H1 (cell line): ENCODE results near the gene PLCB2. TPM values are rescaled to one million over a fixed set of nuclear protein-coding genes. Genes with fewer than 3 reads are reported as not detected.
A peak's percentile ranks its signal among the peaks of the same experiment; 100 is the strongest.

Source experiments
- CTCF ChIA-PET: fragments of 300-600 bp; sonication (Branson Sonifier 250); formaldehyde crosslinking; loops from one replicate; lab custom pipeline; 2021; ENCODE audit not compliant: partially characterized antibody; lab: Charles Lee
- POLR2A ChIA-PET: fragments of 300-600 bp; sonication (Branson Sonifier 250); formaldehyde crosslinking; loops from one replicate; lab custom pipeline; 2021; ENCODE audit warnings: inconsistent platforms; ENCODE audit not compliant: partially characterized antibody; lab: Charles Lee
- DNase-seq, 2 experiments: peaks; one replicate each; pipeline versions ENCODE4 v3.0.0 to v3.0.0-alpha.2; 2010 to 2022; ENCODE audit warnings: low spot score in 2 of 2, low read depth in 1 of 2, mixed read lengths in 1 of 2
- FAIRE-seq: peaks from 2 replicates; lab custom pipeline; 2011; peaks lifted over from hg19 to GRCh38; lab: Jason Lieb, UNC
- H2AFZ ChIP-seq: 2 replicates; pipeline ENCODE4 v1.8.1; 2012; ENCODE audit warnings: low read length, inconsistent platforms
- H2AK5ac ChIP-seq: 2 replicates; pipeline ENCODE4 v1.6.1; 2013; ENCODE audit warnings: low read depth, low read length
- H2BK120ac ChIP-seq: replicated peaks from 2 replicates; pipeline ENCODE3; 2013; ENCODE audit warnings: low read depth, low read length, inconsistent platforms
- H2BK12ac ChIP-seq: 2 replicates; pipeline ENCODE4 v1.6.1; 2013; ENCODE audit warnings: low read depth, low read length
- H2BK15ac ChIP-seq: 2 replicates; pipeline ENCODE4 v1.6.1; 2013; ENCODE audit warnings: low read length
- H2BK20ac ChIP-seq: 2 replicates; pipeline ENCODE4 v1.6.1; 2013; ENCODE audit warnings: low read length
- H2BK5ac ChIP-seq: 2 replicates; pipeline ENCODE4 v1.6.1; 2013; ENCODE audit warnings: low read depth, low read length
- H3K14ac ChIP-seq: 2 replicates; pipeline ENCODE4 v1.6.1; 2013; ENCODE audit warnings: inconsistent platforms; ENCODE audit not compliant: insufficient read length
- H3K18ac ChIP-seq: 2 replicates; pipeline ENCODE4 v1.6.1; 2013; ENCODE audit warnings: low read length; ENCODE audit errors: extremely low read depth
- H3K23ac ChIP-seq: 2 replicates; pipeline ENCODE4 v1.6.1; 2013; ENCODE audit warnings: inconsistent platforms; ENCODE audit not compliant: insufficient read length
- H3K23me2 ChIP-seq: 2 replicates; pipeline ENCODE4 v1.6.1; 2013; ENCODE audit warnings: low read depth, low read length
- H3K27ac ChIP-seq: 2 replicates; pipeline ENCODE4 v1.6.1; 2011; ENCODE audit warnings: low read depth, low read length, inconsistent platforms
- H3K27me3 ChIP-seq, 4 experiments: replicated peaks in 1 of 4; 1 replicate in 1 of 4; 2 replicates in 3 of 4; pipeline versions ENCODE4 v1.6.1 to v1.8.1; 2011 to 2013; ENCODE audit warnings: low read length in 3 of 4, mild to moderate bottlenecking in 3 of 4, inconsistent platforms in 2 of 4, mixed read lengths in 2 of 4, moderate library complexity in 1 of 4; ENCODE audit not compliant: control insufficient read depth in 3 of 4, insufficient read depth in 3 of 4; ENCODE audit errors: extremely low read depth in 1 of 4
- H3K36me3 ChIP-seq, 4 experiments: 2 replicates each; pipeline versions ENCODE4 v1.6.1 to v1.8.1; 2011 to 2013; ENCODE audit warnings: mild to moderate bottlenecking in 4 of 4, low read length in 3 of 4, moderate library complexity in 2 of 4, control low read depth in 1 of 4, inconsistent platforms in 1 of 4; ENCODE audit not compliant: insufficient read depth in 4 of 4, control insufficient read depth in 2 of 4
- H3K4ac ChIP-seq: replicated peaks from 2 replicates; pipeline ENCODE3; 2013; ENCODE audit warnings: low read length, low read depth, mixed read lengths, inconsistent platforms; ENCODE audit not compliant: insufficient read length
- H3K4me1 ChIP-seq, 4 experiments: replicated peaks in 1 of 4; 1 replicate in 1 of 4; 2 replicates in 3 of 4; pipeline versions ENCODE4 v1.6.1 to v1.8.1; 2011 to 2013; ENCODE audit warnings: low read length in 3 of 4, inconsistent platforms in 2 of 4, mixed read lengths in 1 of 4; ENCODE audit not compliant: insufficient read depth in 4 of 4, control insufficient read depth in 3 of 4
- H3K4me2 ChIP-seq, 2 experiments: 2 replicates each; pipeline versions ENCODE4 v1.6.1 to v1.8.1; 2011 to 2013; ENCODE audit warnings: low read depth in 2 of 2, low read length in 2 of 2, control low read depth in 1 of 2, inconsistent platforms in 1 of 2, mild to moderate bottlenecking in 1 of 2; ENCODE audit not compliant: insufficient read depth in 1 of 2
- H3K4me3 ChIP-seq, 4 experiments: fragments of 200-600, 300-600 bp in 1 of 4; sonication (generic), shearing (Covaris generic), sonication (Bioruptor Twin) in 1 of 4; 2 replicates each; pipeline versions ENCODE4 v1.5.1 to v1.8.1; 2011 to 2016; ENCODE audit warnings: low read length in 4 of 4, low read depth in 3 of 4, control low read depth in 2 of 4, inconsistent platforms in 2 of 4, mild to moderate bottlenecking in 2 of 4, mixed read lengths in 1 of 4, moderate library complexity in 1 of 4; ENCODE audit not compliant: insufficient read depth in 2 of 4; ENCODE audit errors: extremely low read depth in 1 of 4
- H3K56ac ChIP-seq: replicated peaks from 2 replicates; pipeline ENCODE3; 2013; ENCODE audit warnings: low read depth, mild to moderate bottlenecking, mixed read lengths, low read length, inconsistent platforms; ENCODE audit not compliant: insufficient read length
- H3K79me1 ChIP-seq: 2 replicates; pipeline ENCODE4 v1.6.1; 2013; ENCODE audit warnings: low read depth, low read length, control low read depth
- H3K79me2 ChIP-seq, 2 experiments: 2 replicates each; pipeline versions ENCODE4 v1.6.1 to v1.8.1; 2012 to 2013; ENCODE audit warnings: low read length in 2 of 2, mild to moderate bottlenecking in 2 of 2, inconsistent platforms in 1 of 2; ENCODE audit not compliant: insufficient read depth in 2 of 2, control insufficient read depth in 1 of 2
- H3K9ac ChIP-seq, 4 experiments: replicated peaks in 1 of 4; 1 replicate in 1 of 4; 2 replicates in 3 of 4; pipeline versions ENCODE4 v1.6.1 to v1.8.1; 2011 to 2013; ENCODE audit warnings: low read depth in 3 of 4, low read length in 3 of 4, control low read depth in 2 of 4, mild to moderate bottlenecking in 2 of 4, moderate library complexity in 2 of 4, inconsistent platforms in 1 of 4; ENCODE audit errors: extremely low read depth in 1 of 4
- H3K9me3 ChIP-seq, 2 experiments: 2 replicates each; pipeline versions ENCODE4 v1.6.1 to v1.8.1; 2012 to 2013; ENCODE audit warnings: mild to moderate bottlenecking in 2 of 2, moderate library complexity in 2 of 2, control low read depth in 1 of 2, inconsistent platforms in 1 of 2, low read depth in 1 of 2, low read length in 1 of 2, mixed read lengths in 1 of 2; ENCODE audit not compliant: insufficient read depth in 2 of 2
- H4K20me1 ChIP-seq, 2 experiments: replicated peaks in 1 of 2; 2 replicates each; pipeline versions ENCODE3 to v1.8.1; 2011 to 2013; ENCODE audit warnings: inconsistent platforms in 2 of 2, low read length in 2 of 2, mild to moderate bottlenecking in 1 of 2; ENCODE audit not compliant: insufficient read depth in 2 of 2, control insufficient read depth in 1 of 2
- H4K5ac ChIP-seq: 2 replicates; pipeline ENCODE4 v1.6.1; 2013; ENCODE audit warnings: low read length, low read depth, mixed read lengths, inconsistent platforms; ENCODE audit not compliant: insufficient read length
- H4K8ac ChIP-seq: 2 replicates; pipeline ENCODE4 v1.8.0; 2013; ENCODE audit warnings: mild to moderate bottlenecking, moderate library complexity, low read length, inconsistent platforms; ENCODE audit not compliant: insufficient read depth; ENCODE audit errors: extremely low read depth
- H4K91ac ChIP-seq: replicated peaks from 2 replicates; pipeline ENCODE3; 2013; ENCODE audit warnings: low read length, mixed read lengths, inconsistent platforms; ENCODE audit not compliant: insufficient read length
- ATF3 ChIP-seq: IDR thresholded peaks from 2 replicates; pipeline ENCODE4 v1.6.1; 2011; ENCODE audit warnings: low read depth, mild to moderate bottlenecking, low read length; ENCODE audit not compliant: insufficient read depth
- BRCA1 ChIP-seq: IDR thresholded peaks from 2 replicates; pipeline ENCODE4 v1.6.1; 2012; ENCODE audit warnings: low read depth, low read length, improper control_type of control experiment
- CEBPB ChIP-seq: IDR thresholded peaks from 2 replicates; pipeline ENCODE4 v1.6.1; 2012; ENCODE audit warnings: low read depth, low read length
- CREB1 ChIP-seq: IDR thresholded peaks from 2 replicates; pipeline ENCODE4 v1.6.1; 2012; ENCODE audit warnings: inconsistent platforms
- POLR2A ChIP-seq, 2 experiments: IDR thresholded peaks; 1 replicate in 1 of 2; 2 replicates in 1 of 2; pipeline ENCODE4 v1.6.1; 2011; ENCODE audit warnings: low read depth in 2 of 2, low read length in 2 of 2, mild to moderate bottlenecking in 2 of 2; ENCODE audit errors: control extremely low read depth in 1 of 2
- RXRA ChIP-seq: IDR thresholded peaks from 2 replicates; pipeline ENCODE4 v1.6.1; 2011; ENCODE audit warnings: low read depth, mild to moderate bottlenecking, low read length, moderate library complexity; ENCODE audit not compliant: insufficient read depth
- WGBS, 2 experiments: shearing (Covaris generic) in 1 of 2; methylation state at CpG; one replicate each; pipeline versions ENCODE4 v1.1.6 to v1.1.7; 2013 to 2015; ENCODE audit warnings: low lambda C conversion rate in 2 of 2, mixed read lengths in 2 of 2, inconsistent platforms in 1 of 2, low coverage in 1 of 2, missing lambda C conversion rate in 1 of 2; ENCODE audit not compliant: insufficient replicate concordance in 2 of 2, insufficient coverage in 1 of 2, insufficient read length in 1 of 2; ENCODE audit errors: extremely low coverage in 1 of 2, missing lambda C conversion rate in 1 of 2; 5-methylcytosine and 5-hydroxymethylcytosine counted together
- polyA plus RNA-seq, 7 experiments: library from polyadenylated mRNA; depleted of rRNA in 3 of 7; stranded (reverse) in 5 of 7; unstranded in 2 of 7; fragments of >200 nt in 5 of 7; fragments of 200-250 nt in 2 of 7; gene quantifications; 1 replicate in 5 of 7; 2 replicates in 1 of 7; 4 replicates in 1 of 7; pipeline versions ENCODE4 v1.2.1 to v1.2.3, GENCODE V29; 2011 to 2013; ENCODE audit warnings: missing spikeins in 2 of 7, mixed read lengths in 2 of 7
- total RNA-seq: library from RNA; stranded (reverse); fragmentation: NEBNext Ultra II Directional; extraction: Animal tissue kit (Norgen Biotek cat#: 25700); gene quantifications from 2 replicates; pipeline ENCODE4 v1.2.1, GENCODE V29; 2021

Gene PLCB2
- total and polyA plus RNA-seq, 2 of the 8 experiments (the other 6 are each of a cell fraction or from before 2014, with no cell fraction given), result 7.2 to 8.4 TPM

- Histone ChIP-seq H2AFZ (no peak overlapping the region), H3K23me2 (no peaks in the 10 kb centered on the region; the same call in 1 of the 2 replicates), H2BK15ac (peak overlapping the region; percentile 99; the same call in 1 of the 2 replicates), H3K56ac (no peak overlapping the region), H3K4ac (no peak overlapping the region), H3K79me2 (no peaks in the 10 kb centered on the region), H3K27ac (no peak overlapping the region), H3K9me3 (no peaks in the 10 kb centered on the region), H2BK12ac (peak overlapping the region; percentile 88; the same call in 1 of the 2 replicates), H2BK5ac (no peak overlapping the region), H2BK120ac (no peak overlapping the region), H3K27me3 (peaks cover 0 to 6% (median 0%) of the 10 kb centered on the region in 4 experiments; a peak in 3 of 7 replicates), H3K23ac (no peak overlapping the region), H4K20me1 (peaks cover 0 to 4% of the 10 kb centered on the region in 2 experiments), H3K4me2 (no peak overlapping the region), H2BK20ac (peak overlapping the region; percentile 28; the same call in 1 of the 2 replicates), H4K91ac (no peak overlapping the region), H4K5ac (no peak overlapping the region), H3K4me1 (peaks cover 0 to 38% (median 28%) of the 10 kb centered on the region in 4 experiments; a peak in 6 of 7 replicates), H3K4me3 (no peak overlapping the region), H3K18ac (no peak overlapping the region), H2AK5ac (peak overlapping the region; percentile 6; the same call in 1 of the 2 replicates), H3K9ac (no peak overlapping the region), H3K79me1 (no peaks in the 10 kb centered on the region), H4K8ac (no peak overlapping the region), H3K36me3 (no peaks in the 10 kb centered on the region), H3K14ac (no peak overlapping the region)
- 89% methylated on average over 5 of the region's 5 CpGs; no CpG with 5 or more reads in 1 of the 2 experiments for WGBS, 2 experiments
- CTCF ChIA-PET, result interaction anchor here (0.7 to 23.9 kb wide), 11 partner anchors 11 to 100 kb away, joined by 3 to 584 read pairs (median 32); partner anchors contain the start of genes ANKRD63, CCDC9B and INAFM2
- POLR2A ChIA-PET, result interaction anchor here (0.6 to 6.0 kb wide), 9 partner anchors 14 to 29 kb away, joined by 3 to 29 read pairs (median 4); no protein-coding TSS in a partner anchor
- DNase-seq, result no peak
- FAIRE-seq, result no peak
- TF ChIP-seq BRCA1, result no peak
- no peak for TF ChIP-seq RXRA
- TF ChIP-seq ATF3, result no peak
- no peak for TF ChIP-seq POLR2A (IDR thresholded peaks at IDR 0.05; ENCODE audit: control extremely low read depth in 1 of 2, low read depth in 2 of 2, low read length in 2 of 2)
- no peak for TF ChIP-seq CREB1
- TF ChIP-seq CEBPB, result no peak
Measured at GRCh38 chr15:40306371-40306770, 1.4 kb downstream of the PLCB2 start.
